COLO829 (cell line): ENCODE measurements around the gene PLPPR5.
A peak's percentile ranks its signal among the peaks of the same experiment; 100 is the strongest.

ENCODE experiments used
- DNase-seq: peaks from one replicate; pipeline ENCODE4 v3.0.0; 2012; ENCODE audit warnings: low spot score

Gene PLPPR5

DNA sequence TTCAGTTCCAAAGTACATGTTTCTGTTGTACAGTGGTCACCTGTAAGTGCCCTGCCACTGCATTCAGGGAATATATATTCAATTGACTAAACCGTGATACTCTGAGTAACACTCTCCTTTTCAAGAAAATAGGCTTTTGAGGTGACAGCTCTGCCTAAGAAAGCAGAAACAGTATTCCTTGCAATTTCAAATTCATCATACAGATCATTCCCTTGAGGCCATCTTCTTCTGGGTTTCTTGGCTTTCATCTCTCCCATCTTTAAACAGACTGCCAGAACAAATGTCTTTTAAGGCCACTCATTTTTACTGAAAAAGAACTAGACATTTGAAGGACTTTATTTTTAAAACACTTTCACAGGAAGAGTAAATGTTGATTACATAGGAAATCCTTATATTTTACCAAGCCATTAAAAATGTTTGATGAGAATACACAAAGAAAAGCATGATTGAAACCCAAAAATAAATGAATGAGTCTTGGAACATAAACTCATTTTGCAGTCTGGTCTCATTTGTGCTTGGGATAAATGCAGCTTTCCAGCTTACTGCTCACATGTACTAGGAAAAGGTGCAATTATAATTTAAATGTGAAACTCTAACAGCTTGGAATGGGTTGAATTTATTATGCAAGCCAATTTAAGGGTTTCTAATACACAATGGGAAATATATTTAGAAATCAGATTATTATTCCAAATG is 34.7 kb downstream of the PLPPR5 start:
- DNase-seq = no peak

DNA sequence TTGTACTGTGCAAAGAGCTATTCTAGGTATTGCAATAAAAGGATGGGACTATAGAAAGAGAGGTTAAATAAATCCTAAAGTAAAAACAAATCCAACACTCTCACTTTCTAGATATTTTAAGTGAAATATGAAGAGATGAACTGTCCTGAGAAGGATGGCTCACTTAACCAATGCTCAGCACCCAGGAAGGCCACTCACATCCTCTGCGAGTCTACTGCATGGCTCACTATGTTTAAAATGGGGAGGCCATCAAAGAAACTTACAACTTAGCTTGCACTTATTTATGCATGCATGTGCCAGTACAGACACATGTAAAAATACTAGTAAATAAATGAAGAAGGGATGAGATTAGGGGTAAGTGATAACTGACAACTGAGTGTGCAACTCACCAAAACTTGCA is 37.5 kb downstream of the PLPPR5 start:
- DNase-seq = no peak

DNA sequence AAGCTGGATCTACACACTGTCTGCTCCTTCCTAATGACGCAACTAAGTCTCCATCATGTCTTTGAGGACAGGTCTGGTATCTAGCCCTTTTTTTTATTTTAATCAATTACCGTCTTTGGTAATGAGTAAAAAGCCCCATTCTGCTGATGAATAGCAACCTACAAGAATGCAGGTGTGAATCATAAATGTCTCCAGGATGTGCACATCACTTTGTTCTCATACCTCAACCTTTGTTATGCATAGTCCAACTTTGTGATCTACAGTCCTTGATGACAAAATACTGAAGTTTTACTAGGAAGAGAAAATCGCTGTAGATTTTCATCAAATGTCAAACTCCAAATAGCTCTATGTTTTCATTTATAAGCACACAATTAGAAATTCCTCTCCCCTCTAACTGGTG is 39.3 kb downstream of the PLPPR5 start:
- no peak for DNase-seq

DNA sequence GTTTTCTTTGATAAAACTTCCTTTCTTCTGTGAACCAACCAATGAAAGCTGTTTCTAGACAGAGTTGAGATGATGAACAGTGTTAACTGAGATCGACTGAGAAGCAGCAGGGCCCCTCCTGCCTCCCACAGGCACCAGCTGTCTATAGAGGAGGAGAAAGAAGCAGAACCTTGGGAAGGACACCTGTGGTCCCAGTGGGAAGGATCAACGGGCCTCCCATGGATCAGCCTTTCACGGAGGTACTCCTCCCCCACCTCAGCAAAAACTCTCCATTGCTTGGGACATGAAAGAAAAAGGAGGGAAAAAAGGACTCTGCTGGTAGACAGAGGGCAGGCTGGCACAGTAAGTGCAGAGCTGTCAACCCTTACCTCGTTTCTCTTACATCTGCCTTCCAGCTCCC is 40.5 kb downstream of the PLPPR5 start:
- DNase-seq = no peak

DNA sequence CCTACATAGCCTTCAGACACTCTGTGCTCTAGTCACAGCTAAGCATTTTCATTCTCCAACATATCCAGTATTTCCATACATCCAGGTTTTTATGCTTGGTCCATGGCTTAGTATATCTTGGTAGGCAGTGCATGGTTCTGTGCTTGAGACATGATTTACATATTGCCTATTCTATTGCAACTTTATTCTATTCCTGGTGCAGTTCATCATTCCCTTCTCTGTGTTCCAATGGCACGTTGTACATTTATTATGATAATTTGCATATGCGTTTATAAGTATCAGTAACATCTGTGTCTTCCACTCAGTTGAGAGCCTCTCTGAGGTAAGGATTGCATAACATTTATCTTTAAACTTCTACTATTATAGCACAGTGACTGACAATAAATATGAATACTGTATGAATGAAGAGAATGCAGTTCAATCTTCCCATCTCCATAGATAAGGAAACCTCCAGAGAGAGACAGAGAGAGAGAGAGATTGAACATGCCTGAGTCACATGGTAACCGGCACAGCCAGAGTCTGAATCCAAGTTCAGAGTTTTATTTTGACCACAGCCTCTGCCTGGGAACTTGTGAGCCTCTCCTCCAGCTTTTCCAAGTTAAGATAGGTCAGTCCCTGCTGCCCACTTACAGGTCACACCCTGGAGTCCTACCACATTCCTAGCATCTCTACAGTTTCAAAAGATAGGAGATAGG is 41.5 kb downstream of the PLPPR5 start:
- DNase-seq = no peak

DNA sequence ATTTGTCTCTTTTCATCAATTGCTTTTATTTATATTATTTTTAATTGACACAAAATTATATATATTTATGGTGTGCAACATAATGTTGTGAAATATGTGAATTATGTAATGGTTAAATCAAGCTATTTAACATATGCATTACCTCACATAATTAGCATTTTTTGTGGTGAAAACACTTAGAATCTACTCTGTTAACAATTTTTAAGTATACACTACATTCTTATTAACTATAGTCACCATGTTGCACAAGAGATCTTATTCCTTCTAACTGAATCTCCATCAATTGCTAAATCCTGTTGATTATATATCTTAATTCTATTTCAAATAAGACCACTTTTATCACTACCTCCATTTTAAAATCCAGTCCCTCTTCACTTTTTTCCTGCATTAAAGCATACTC is 42.5 kb downstream of the PLPPR5 start:
- DNase-seq = no peak

DNA sequence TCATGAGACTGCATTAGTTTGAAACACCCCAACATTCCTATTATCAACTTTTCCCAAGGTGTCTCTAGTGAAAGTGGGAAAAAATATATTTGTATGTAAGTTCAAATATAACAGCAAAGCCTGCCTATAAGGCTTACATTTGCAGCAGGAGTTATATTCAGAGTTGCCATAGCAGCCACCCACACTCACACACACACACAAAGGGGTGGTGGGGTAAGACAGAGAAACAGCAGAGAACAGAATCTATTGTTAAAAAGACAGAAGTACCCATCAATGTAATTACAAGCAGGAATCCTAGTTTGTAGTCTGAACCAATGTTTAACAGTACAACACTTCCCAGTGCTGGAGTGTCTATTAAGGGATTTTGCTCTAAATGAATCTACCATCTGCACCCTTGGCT is 55.0 kb downstream of the PLPPR5 start:
- DNase-seq = no peak

DNA sequence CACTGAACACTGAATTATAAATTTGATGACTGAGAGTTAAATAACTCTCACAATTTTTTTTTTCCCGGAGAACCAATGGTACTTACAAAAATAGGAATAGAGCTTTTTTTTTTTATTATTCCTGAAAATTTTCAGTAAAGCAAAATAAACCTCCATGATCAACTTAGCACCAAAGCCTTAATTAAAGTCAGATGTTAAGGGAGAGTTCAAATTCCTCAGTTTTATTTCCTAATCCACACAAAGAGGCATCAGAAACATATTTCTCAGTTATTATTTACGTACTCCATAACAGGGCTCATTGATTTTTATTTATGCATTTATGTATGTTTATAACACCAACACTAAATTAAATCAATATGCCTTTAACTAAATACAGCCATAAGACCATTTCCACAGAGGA is 55.5 kb downstream of the PLPPR5 start:
- no peak for DNase-seq

DNA sequence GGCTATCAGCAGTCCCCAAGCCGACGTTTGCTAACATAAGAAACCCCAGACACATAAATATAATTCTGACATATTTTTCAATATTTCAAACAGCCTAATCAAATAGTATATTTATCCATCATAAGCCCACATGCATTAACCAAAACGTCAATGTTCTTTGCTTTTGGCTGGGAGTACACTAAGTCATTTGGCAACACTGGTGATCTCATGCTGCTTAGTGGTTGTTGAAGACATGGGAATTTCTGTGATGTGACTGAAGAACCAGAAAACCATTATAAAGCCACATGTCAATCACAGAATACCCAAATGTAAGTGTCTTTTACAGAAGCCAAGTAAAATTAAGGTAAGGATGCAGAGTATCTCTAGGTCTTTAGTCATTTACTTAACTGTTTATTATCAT is 57.6 kb downstream of the PLPPR5 start:
- DNase-seq = no peak

DNA sequence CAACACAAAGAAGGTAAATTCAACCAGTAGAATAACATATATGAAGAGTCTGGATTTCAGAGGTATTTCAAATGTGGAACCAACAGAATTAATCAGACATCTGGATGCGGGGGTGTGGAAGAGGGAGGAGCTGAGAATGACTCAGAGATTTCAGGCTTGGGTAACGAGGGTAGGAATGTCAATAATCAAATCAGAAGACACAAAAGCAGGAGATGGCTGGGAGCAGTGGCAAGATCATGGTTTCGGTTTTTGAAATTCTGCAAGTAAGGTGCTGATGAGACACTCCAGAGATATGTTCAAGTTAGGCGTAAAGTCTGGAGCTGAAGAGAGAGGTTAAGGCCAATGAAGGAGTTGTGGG is 64.0 kb downstream of the PLPPR5 start:
- DNase-seq = peak; percentile 18

DNA sequence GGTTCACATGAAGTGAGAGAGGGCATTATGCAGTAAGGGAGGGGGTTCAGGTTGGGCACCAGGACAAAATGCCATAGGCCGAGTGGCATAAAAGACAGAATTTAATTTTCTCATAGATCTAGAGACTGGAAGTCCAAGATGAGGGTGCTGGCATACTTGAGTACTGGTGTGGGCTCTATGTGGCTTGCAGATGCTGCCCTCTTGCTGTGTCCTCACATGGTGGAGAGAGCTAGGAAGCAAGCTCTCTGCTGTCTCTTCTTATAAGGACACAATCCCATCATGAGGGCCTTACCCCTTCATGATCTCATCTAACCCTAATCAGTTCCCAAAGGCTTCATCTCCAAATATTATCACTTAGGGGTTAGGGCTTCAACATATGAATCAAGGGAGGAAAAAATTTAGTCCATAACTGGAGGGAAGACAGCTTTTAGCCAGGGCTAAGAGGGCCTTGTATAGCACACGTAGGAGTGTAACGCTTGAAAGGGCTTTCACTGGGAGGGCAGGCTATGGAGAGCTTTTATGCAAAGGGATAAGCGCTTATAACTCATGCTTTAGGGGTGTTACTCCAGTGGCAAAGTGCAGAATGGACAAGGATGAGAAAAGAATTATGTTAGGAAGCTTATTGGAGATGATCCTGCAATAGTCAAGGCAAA is 64.5 kb downstream of the PLPPR5 start:
- no peak for DNase-seq

DNA sequence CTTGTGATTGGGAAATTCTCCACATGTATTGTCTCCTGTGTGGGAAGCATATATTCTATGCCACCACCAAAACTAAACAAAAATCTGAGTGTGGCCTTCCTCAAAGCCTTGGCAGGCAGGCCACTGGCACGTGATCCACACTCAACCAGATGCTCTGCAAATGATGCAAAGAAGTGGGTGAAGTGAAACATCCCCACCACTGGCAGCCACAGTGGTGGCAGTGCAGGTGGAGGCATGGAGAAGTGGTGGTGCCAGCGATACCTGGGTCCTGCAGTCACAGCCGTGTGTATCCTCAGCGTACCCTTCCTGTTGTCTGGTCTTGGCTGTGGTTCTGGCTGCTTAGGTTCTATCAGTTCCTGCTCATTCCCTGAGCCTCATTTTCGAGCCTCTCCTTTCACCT is 65.2 kb downstream of the PLPPR5 start:
- no peak for DNase-seq

DNA sequence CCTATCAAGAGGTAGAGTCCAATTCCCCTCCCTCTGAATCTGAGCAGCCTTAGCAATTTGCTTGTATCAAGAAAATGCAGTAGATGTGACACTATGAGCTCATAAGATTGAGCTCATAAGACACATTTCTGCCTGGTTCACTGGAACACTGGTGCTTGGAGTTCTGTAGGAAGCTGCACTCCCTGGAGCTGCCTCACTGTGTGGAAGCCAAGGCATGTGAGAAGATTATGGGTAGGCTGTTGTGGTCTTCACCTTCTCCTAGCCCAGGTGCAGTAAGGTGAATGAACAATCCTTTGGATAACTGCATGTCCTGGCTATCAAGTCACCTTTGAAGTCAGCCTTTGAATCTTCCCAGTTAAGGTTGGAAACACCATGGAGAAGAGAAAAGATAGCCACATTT is 67.3 kb downstream of the PLPPR5 start:
- no peak for DNase-seq

DNA sequence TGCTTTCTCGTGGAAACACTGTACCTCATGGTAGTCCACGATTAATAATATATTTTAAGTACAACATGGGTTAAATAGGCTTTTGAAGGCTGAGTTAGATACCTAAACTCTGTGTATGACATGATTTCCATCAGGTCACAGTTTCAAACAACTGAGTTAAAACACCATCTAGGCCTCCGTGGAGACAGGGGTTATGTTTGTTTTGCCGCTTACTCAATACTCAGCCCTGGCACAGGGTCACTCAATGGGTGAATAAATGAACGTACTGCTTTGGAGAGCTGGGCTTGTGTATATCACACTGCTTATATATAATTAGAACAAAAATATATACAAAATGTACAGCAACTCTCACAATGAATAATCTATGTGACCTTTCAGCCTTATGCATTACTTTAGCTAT is 72.5 kb downstream of the PLPPR5 start:
- no peak for DNase-seq

DNA sequence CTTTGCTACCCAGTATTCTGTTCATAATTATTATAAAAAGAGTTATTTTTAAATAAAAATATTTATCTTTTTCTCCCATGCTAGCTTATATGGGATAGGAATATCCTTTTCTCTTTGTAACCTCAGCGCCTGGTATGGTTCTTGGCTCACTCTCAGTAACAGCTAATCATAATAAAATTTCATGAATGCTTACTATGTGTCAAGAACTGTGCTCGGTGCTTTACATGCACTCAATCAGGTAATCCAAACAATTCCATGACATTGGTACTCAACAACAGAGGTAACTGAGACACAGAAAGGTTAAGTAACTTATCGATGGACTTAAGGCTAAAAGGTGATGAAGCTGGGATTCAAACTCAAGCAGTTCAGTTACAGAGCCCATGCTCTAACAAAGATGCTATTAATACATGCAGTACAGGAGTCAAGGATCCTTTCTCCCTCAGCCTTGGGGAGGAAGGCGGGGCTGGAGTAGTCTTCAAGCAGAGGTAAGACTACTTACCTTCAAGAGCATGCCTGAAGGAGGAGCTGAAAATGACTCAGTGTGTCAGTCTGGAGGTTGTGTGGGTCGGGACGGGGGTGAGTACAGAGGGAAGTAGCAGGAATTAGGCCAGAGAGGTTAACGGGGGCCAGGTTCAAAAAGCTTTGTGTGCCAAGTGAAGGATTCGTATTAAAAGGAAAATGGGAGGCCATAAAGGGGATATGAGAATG is 73.4 kb downstream of the PLPPR5 start:
- no peak for DNase-seq

DNA sequence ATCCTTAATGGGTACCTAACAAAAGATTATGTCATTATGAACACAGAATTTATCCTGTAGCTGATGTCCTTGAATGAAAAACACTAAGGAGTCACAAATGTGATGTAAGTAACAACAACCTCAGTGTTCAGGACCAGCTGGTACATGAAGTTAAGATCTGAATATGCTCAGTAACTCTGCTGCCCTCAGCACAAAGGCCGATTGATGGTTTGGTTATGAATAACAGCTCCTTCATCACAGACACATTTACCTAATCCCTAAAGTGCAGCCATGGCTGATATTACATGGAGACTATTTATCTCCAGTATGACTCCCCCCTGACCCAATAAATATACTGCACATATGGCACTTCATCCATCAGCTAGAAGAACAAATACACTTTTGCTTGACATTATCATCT is 75.2 kb downstream of the PLPPR5 start:
- peak; percentile 76 for DNase-seq

DNA sequence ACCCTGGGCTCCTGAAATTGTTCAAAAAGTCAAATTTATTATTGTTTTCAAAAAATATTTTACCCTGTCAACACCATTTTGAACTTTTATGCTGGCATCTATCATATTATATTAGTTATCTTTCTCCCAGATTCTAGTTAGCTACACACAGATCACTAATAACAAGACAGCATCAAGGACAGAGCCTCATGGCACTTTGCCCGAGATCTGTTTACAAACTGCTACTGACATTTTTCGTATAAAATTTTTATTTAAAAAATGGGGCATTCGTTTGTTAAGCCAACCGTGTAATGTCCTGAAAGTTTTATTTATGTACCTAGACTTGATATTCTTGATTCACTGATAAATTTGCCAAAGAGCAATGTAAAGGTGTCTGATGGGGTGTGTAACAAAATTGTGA is 78.1 kb downstream of the PLPPR5 start:
- DNase-seq = no peak

DNA sequence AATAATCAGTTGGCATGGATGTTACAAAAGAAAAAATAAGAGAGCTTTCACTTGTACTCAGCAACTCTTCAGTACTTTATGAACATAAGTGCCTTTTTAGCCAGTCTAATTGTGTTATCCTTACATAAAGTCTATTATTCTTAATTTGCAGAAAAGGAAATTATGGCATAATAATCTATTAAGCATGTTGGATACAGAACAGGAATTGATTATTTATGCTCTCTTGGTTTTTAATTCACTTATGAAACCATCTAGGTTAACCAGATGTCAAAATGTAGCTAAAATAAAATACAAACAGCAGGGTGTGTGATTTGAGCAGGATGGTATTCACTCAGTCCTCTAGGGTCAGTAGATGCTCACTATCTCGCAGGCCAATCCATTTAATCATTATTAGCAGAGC is 79.7 kb downstream of the PLPPR5 start:
- no peak for DNase-seq

DNA sequence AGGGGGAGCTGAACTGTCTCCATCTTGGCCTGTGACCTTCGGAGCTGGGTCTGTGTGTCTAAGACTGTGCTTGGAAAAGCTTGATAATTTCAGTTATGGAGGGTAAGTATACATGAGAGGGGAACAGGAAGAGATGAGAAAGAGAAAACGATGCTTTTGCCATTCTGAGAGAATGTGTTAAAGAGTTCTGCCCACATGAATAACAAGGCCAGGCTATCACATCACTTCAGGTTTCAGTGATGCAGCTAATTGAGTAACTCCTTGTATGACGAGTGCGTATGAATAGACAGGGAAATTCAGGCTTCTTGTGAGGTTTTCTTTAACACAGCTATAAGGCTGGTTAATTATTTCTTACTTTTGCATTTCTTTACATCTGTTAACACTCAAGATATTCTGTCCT is 81.0 kb downstream of the PLPPR5 start:
- no peak for DNase-seq

DNA sequence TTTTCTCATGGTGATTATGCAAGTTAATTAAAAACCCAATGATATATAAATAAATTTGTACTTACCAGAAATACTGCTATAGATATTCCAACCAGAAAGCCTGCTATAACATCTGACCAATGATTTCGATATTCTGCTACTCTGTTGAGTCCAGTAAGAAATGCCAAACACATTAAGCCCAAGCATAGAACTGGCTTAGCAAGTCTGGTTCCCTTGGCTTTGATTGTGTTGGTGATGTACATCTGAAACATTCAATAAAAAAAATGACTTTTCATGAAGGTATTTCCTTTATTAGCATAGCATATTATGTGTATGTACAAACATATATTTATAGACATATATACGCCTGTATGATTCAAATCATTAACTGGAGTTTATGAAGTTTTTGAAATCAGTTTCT is 82.8 kb downstream of the PLPPR5 start:
- DNase-seq = no peak

DNA sequence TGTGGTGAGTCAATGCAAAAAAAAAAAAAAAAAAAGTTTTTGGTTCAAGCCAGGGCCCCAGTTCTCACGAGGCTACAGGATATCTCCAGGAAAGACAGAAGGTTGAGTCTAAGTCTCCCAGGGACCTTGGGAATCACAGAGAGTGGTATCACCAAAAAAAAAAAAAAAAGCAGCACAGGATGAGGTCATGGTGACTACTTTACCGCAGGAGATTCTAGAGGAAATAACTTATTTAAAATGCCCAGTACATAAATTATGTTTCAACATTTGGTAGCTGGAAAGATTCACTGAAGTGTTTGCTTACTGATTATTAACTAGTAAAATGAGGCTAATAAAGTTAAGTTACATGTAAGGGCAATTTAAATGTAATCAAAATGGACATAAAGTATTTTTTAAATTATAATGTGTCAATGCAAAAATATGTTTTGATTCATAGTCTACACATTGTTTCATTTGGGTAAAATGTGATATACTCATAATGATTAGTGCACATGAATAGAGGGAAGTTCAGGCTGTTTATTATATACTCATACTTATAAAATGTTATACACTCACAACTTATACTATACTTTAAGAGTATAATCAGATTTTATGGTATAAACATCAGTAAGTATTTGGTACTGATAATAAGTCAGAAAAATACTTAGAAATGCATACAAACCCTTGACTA is 84.1 kb downstream of the PLPPR5 start:
- no peak for DNase-seq

DNA sequence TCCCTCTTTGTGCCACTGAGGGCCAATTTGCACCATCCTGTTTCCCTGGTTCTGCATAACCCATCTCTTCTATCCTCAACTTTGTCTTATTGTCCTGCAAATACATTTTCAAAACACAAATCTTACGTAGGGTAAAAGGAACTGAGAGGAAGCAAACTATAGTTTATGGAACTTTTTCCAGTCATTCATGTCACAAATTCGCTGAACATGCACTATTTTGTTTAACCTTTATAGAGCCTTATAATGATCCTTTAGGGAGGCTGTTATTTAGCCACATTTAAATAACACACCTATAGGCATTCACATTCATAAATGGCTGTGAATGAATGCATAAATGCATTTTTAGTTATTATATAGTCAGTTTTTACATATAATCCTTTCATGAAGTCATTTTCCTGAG is 85.0 kb downstream of the PLPPR5 start:
- no peak for DNase-seq

DNA sequence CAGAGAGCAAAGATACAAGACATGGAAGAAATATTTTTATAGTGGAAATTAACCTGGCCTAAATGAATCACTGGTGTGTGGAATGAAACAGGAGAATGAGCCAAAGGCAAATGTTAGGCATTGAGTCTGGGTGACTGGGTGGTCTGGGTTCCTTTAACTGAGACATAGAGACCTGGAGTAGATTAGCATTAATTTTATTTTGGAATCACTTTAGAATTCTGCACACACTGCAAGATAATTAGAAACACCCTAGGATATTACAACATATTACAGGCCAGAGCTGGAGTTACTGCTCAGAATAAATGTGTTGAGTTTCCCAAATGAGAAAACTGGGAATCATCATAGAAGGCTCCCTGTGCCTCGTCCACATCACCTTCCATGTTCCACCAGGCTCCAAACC is 85.5 kb downstream of the PLPPR5 start:
- no peak for DNase-seq
